GM12891 (cell line): Measurements from ENCODE around the gene TAS2R14.

Source experiments
- PAX5 ChIP-seq: IDR thresholded peaks from 2 replicates; pipeline ENCODE4 v1.6.1; 2011; ENCODE audit warnings: low read length, moderate library complexity, mild to moderate bottlenecking; ENCODE audit not compliant: insufficient read depth, severe bottlenecking
- POLR2A ChIP-seq: IDR thresholded peaks from 2 replicates; pipeline ENCODE4 v1.6.1; 2011; ENCODE audit warnings: low read depth, low read length, control low read depth
- POLR2AphosphoS5 ChIP-seq: IDR thresholded peaks from 2 replicates; pipeline ENCODE4 v1.6.1; 2011; ENCODE audit warnings: low read depth, low read length, control low read depth
- POU2F2 ChIP-seq: IDR thresholded peaks from 2 replicates; pipeline ENCODE4 v1.6.1; 2011; ENCODE audit warnings: low read depth, mild to moderate bottlenecking, control low read depth, low read length, moderate library complexity
- SPI1 ChIP-seq: IDR thresholded peaks from 2 replicates; pipeline ENCODE4 v1.6.1; 2011; ENCODE audit warnings: low read depth, low read length, control low read depth
- TAF1 ChIP-seq: IDR thresholded peaks from 2 replicates; pipeline ENCODE4 v1.6.1; 2011; ENCODE audit warnings: low read depth, low read length, control low read depth

DNA sequence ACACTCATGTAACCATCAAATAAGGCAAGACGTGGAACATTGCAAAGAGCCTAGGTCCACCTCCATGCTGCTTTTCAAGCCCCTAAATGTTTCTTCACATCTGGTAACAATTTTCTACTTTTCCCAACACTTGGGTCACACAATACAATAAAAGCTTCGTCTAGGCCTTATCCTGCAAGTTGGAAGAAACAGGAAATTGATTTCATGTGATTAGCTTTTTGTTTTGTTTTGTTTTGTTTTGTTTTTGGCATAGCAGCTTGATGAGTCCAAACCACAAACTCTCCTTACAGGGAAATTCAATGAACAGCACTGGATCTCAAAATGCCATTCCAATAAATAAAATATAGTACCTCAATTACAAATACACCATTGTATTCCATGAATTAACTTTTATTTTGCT, 28.3 kb upstream of the TAS2R14 start:
- TF ChIP-seq TAF1 (no peak), POLR2AphosphoS5 (no peak), POLR2A (no peak), SPI1 (no peak), POU2F2 (no peak), PAX5 (no peak)
